Measurements from ENCODE around the gene PEX14. TPM values are rescaled to one million over a fixed set of nuclear protein-coding genes. Genes with fewer than 3 reads are reported as not detected.
A peak's percentile ranks its signal among the peaks of the same experiment; 100 is the strongest.

The PEX14 gene
- polyA plus RNA-seq, 1 donor (not counting 4 experiments of a cell fraction or from before 2014, with no cell fraction given) = 8.4 TPM

DNA sequence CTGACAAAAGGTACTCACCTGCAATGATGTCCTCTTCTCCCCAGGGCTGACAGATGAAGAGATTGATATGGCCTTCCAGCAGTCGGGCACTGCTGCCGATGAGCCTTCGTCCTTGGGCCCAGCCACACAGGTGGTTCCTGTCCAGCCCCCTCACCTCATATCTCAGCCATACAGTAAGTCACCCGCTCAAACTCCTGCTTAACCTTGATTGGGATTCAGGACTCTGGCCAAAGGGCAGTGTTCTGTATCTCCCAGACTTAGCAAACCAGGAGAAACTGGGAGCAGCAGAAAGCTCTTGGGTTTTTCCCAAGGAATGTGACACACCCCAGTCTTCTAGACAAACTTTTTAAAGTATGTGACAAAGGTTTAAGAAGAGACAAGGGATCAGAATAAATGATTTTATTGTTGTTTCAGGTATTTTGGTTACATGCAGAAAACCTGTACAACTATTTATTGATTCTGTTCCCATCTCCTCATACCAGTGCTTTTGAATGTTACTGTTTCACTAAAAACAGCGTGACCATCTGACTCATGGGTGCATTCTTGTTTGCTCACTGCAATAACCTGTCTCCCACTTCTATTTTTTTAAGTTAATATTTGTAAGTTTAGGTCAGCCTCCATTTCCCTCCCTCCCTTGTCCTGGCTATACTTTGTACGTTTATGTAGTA is 124.6 kb downstream of the PEX14 start:
- Histone ChIP-seq H3K4me2 (ENCODE audit: control insufficient read depth, extremely low read depth, insufficient read depth, low read depth, low read length) (peak overlapping the region; percentile 51), H3K4me1 (ENCODE audit: control insufficient read depth, extremely low read depth, insufficient read depth, low read length) (peaks cover 23% of the 10 kb centered on the region), H3K36me3 (ENCODE audit: control insufficient read depth in 2 of 2, extremely low read depth in 1 of 2, insufficient read depth in 2 of 2, low read length in 2 of 2) (peaks cover 0 to 3% of the 10 kb centered on the region in 2 experiments), H3K9me3 (ENCODE audit: control insufficient read depth, low read depth, low read length) (no peaks in the 10 kb centered on the region), H3K9me1 (ENCODE audit: control insufficient read depth, extremely low read depth, insufficient read depth, low read length) (peaks cover 4% of the 10 kb centered on the region), H3K4me3 (ENCODE audit: control insufficient read depth in 2 of 3, extremely low read depth in 1 of 3, insufficient read depth in 2 of 3, low read depth in 1 of 3, low read length in 3 of 3) (no peak overlapping the region), H3K27ac (ENCODE audit: control insufficient read depth, insufficient read depth, low read length) (peak overlapping the region; percentile 89), H3K9ac (ENCODE audit: control insufficient read depth, extremely low read depth, insufficient read depth, low read length) (peak overlapping the region; percentile 68), H2AFZ (ENCODE audit: control insufficient read depth, low read length) (no peak overlapping the region), H3K79me2 (ENCODE audit: control insufficient read depth, insufficient read depth, low read length) (no peaks in the 10 kb centered on the region), H3K27me3 (ENCODE audit: control insufficient read depth, extremely low read depth, insufficient read depth, low read length) (no peaks in the 10 kb centered on the region), H4K20me1 (ENCODE audit: control insufficient read depth, extremely low read depth, insufficient read depth, low read length) (no peaks in the 10 kb centered on the region)
- FAIRE-seq (peak; percentile 58), DNase-seq (ENCODE audit: low read depth, low spot score) (peak; percentile 28)
- TF ChIP-seq, protein P1, sequence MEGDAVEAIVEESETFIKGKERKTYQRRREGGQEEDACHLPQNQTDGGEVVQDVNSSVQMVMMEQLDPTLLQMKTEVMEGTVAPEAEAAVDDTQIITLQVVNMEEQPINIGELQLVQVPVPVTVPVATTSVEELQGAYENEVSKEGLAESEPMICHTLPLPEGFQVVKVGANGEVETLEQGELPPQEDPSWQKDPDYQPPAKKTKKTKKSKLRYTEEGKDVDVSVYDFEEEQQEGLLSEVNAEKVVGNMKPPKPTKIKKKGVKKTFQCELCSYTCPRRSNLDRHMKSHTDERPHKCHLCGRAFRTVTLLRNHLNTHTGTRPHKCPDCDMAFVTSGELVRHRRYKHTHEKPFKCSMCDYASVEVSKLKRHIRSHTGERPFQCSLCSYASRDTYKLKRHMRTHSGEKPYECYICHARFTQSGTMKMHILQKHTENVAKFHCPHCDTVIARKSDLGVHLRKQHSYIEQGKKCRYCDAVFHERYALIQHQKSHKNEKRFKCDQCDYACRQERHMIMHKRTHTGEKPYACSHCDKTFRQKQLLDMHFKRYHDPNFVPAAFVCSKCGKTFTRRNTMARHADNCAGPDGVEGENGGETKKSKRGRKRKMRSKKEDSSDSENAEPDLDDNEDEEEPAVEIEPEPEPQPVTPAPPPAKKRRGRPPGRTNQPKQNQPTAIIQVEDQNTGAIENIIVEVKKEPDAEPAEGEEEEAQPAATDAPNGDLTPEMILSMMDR (optimal IDR thresholded peaks at IDR 0.05 in 1 of 3, IDR thresholded peaks at IDR 0.05 in 1 of 3, conservative IDR thresholded peaks at IDR 0.05 in 1 of 3; ENCODE audit: extremely low read depth in 1 of 3, insufficient read depth in 2 of 3, low read length in 3 of 3) = no peak
- no peak for TF ChIP-seq EZH2 (IDR thresholded peaks at IDR 0.05; ENCODE audit: low read length)
- dilution Hi-C loops (cut with MboI; ENCODE audit: extremely low pct_ligation_motif_present, low sequenced_read_pairs) = no loop called here

DNA sequence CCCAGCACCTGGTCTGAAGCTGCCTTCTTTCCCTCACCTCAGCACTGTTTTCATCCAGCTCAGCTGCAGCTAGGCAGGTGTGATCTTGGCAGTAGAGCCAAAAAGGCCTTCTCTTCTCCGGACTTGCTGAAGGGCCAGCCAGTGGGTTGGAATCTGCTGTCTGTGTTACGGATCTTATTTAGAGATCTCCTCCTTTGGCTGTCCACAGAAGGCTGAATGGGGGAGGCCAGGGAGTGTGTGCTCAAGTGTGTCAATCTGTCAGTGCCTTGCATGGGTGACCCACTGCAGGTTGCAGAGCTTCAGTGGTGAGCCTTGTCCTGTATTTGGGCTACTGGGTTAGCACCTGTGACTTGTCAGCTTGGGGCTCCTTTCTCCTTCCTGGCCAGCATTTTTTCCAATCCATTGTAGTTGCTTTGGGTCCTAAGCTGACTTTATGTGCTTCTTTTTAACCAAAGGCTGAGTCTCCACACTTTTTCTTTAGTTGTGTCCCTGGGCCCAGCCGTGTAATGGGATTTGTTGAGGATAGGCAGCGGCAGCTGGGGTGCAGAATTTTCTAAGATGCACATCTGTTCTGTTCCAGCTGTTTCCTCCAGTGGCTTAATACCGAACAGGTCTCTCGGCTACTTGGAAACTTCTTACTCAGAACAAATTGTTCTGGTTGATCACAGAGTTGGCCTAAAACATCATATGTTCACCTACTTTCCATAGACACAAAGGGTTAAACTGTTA is 126.8 kb downstream of the PEX14 start:
- Histone ChIP-seq H3K4me1 (ENCODE audit: control insufficient read depth, extremely low read depth, insufficient read depth, low read length) (peaks cover 23% of the 10 kb centered on the region), H3K36me3 (ENCODE audit: control insufficient read depth in 2 of 2, extremely low read depth in 1 of 2, insufficient read depth in 2 of 2, low read length in 2 of 2) (peaks cover 0 to 3% of the 10 kb centered on the region in 2 experiments), H3K9me3 (ENCODE audit: control insufficient read depth, low read depth, low read length) (no peaks in the 10 kb centered on the region), H3K4me2 (ENCODE audit: control insufficient read depth, extremely low read depth, insufficient read depth, low read depth, low read length) (no peak overlapping the region), H3K9ac (ENCODE audit: control insufficient read depth, extremely low read depth, insufficient read depth, low read length) (no peak overlapping the region), H3K27ac (ENCODE audit: control insufficient read depth, insufficient read depth, low read length) (no peak overlapping the region), H2AFZ (ENCODE audit: control insufficient read depth, low read length) (no peak overlapping the region), H3K9me1 (ENCODE audit: control insufficient read depth, extremely low read depth, insufficient read depth, low read length) (peaks cover 2% of the 10 kb centered on the region), H3K27me3 (ENCODE audit: control insufficient read depth, extremely low read depth, insufficient read depth, low read length) (no peaks in the 10 kb centered on the region), H4K20me1 (ENCODE audit: control insufficient read depth, extremely low read depth, insufficient read depth, low read length) (no peaks in the 10 kb centered on the region), H3K79me2 (ENCODE audit: control insufficient read depth, insufficient read depth, low read length) (no peaks in the 10 kb centered on the region), H3K4me3 (ENCODE audit: control insufficient read depth in 2 of 3, extremely low read depth in 1 of 3, insufficient read depth in 2 of 3, low read depth in 1 of 3, low read length in 3 of 3) (no peak overlapping the region)
- DNase-seq (ENCODE audit: low read depth, low spot score) = no peak
- dilution Hi-C loops (cut with MboI; ENCODE audit: extremely low pct_ligation_motif_present, low sequenced_read_pairs) = no loop called here
- TF ChIP-seq, protein P1 (optimal IDR thresholded peaks at IDR 0.05 in 1 of 3, IDR thresholded peaks at IDR 0.05 in 1 of 3, conservative IDR thresholded peaks at IDR 0.05 in 1 of 3; ENCODE audit: extremely low read depth in 1 of 3, insufficient read depth in 2 of 3, low read length in 3 of 3) = no peak
- TF ChIP-seq EZH2 (IDR thresholded peaks at IDR 0.05; ENCODE audit: low read length) = no peak
- peak; percentile 9 for FAIRE-seq

Data from keratinocyte (primary cell).